NCI-H526 (cell line): Measurements from ENCODE around the gene ENTPD1.
"Not testable (repeated sequence)": the region's sequence is repeated elsewhere in the genome, so short reads cannot be mapped to it uniquely, and the experiment has no call there.

Source experiments
- DNase-seq, 2 experiments: peaks; one replicate each; lab custom pipeline; 2025; lab: John Stamatoyannopoulos, UW

ENTPD1 gene

DNA sequence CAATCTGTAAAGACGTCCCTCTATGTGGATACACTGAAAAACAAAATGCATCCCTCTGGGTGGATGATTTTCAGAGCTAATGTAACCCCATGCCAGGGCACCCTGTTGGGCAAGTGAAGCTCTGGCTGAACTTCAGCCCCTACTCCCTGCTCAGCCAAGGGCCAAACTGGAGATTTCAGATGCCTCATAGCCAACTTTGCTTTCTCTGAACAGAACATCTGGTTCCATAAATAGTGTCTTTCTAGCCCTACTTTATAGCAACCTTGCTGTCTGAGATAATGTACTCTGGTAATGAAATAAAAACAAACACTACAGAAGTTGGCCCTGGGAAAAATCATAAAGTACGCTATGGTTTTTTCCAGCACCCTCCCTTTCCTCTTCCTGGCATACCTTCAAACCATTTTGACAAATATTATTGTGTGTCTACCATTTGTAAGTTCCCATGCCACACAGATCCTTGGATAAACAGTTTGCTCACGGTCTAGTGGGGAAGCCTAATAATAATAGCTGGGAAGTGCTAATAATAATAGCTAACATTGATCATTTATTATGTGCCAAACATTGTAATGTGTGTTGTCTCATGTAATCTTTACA lies 3.4 kb downstream of the ENTPD1 start:
- no peak for DNase-seq

DNA sequence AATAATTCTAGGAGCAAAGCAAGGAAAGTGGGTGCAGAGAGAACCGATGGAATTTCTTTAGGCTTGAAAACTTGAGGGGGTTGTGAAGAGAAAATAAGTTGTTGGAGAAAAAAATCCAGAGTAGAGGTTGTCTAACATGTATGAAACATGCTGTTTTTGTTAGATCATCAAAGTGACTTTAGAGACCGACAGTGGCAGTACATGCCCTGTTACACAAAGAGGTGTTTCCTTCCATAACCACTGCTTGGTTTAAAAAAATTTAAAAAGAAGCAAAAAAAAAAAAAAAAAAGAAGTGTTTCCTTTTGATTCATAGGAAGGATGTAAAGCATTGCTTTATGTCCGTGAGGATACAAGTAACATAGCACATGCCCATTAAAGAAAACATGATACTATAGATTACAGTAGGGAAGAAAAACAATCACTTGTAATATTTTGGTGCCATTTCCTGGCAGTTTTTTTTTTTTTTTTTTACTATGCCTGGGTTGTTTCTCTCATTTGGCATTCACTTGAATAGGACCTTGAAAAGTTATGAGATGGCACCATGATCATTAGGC lies 6.1 kb downstream of the ENTPD1 start:
- no peak for DNase-seq

DNA sequence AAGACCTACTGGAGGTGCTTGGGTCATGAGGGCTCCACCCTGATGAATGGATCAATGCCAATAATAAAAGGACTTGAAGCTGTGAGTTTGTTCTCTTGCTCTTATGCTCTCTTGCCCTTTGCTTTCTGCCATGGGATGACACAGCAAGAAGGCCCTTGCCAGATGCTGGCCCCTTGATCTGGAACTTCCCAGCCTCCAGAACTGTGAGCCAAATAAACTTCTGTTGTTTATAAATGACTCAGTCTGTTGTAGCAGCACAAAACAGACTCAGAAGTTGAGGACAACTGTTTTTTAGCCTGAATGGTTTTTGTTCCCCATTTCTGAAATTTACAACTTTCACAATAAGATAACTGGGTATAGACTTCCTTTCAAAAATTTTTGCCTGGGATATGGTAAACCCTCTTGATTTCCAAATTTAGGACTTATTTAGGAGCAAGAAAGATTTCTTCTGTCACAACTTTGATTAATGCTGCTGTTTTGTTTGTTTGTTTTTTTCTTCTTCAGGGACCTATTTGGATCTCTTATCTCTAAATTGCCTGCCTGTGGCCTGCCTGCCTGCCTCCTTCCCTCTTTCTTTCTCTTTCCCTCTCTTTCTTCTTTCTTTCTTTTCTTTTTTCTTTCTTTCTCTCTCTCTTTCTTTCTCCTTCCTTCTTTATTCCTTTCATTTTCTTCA lies 12.1 kb downstream of the ENTPD1 start:
- DNase-seq = no peak

DNA sequence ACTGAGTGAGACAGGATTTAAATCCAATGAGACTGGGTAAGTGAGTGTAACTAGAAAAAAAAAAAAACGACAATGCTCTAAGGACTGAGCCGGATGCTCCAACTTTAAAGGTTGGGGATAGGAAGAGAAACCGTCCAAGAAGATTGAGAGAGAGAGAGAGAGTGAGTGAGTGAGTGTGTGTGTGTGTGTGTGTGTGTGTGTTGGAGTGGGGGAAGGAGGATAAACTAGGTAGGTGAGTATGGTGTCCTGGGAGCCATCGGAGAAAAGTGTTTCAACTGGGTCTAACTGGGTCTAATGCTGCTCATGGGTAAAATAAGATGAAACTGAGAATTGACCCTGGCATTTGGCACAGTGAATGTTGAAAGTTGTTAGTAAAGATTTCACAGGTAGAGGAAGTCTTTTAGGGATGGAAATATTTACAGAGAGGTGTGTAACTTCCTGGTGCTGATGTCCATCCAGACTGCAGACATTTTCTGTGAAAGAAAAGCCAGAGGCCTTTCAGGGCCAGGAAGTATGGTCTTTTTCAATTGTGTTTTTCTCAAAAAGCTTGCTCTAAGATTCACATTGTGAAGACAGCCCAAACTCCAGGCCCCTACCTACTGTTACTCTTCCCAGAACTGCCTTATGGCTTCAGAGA lies 14.2 kb downstream of the ENTPD1 start:
- no peak for DNase-seq

DNA sequence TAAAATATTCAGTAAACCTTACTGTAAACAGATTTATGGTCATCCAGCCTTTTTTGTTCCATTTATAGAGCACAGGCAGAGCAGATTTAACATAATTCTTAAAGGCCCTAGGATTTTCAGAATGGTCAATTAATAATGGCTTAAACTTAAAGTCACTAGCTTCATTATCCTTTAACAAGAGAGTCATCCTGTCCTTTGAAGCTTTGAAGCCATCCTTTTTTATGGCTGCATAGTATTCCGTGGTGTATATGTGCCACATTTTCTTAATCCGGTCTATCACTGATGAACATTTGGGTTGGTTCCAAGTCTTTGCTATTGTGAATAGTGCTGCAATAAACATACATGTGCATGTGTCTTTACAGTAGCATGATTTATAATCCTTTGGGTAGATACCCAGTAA lies 17.5 kb downstream of the ENTPD1 start:
- not testable (repeated sequence) for DNase-seq

DNA sequence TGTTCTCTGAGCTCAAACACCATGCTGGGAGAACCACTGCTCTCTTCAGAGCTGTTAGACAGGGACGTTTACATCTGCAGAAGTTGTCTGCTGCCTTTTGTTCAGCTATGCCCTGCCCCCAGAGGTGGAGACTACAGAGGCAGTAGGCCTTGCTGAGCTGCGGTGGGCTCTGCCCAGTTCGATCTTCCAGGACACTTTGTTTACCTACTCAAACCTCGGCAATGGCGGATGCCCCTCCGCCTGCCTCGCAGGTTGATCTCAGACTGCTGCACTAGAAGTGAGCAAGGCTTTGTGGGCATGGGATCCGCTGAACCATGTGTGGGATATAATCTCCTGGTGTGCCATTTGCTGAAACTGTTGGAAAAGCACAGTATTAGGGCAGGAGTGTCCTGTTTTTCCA lies 21.7 kb downstream of the ENTPD1 start:
- DNase-seq = not testable (repeated sequence)

DNA sequence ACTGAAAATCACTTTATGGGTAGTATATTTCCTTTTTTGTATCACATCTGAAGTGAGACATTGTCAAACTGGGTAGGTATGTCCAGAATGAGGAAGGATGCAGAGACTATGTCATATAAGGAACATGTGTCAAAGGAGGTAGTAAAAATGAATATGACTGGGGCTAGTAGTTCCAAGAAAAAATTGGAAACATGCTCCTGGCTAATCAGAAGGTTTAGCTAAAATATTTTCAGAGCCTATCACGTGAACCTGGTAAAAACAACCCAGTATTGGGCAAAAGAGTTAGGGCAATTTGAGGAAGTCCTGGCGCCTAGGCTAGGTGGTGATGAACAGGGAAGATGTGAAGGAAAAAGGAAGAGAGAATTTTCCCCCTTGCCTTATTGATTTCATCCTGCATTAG lies 26.4 kb downstream of the ENTPD1 start:
- no peak for DNase-seq

DNA sequence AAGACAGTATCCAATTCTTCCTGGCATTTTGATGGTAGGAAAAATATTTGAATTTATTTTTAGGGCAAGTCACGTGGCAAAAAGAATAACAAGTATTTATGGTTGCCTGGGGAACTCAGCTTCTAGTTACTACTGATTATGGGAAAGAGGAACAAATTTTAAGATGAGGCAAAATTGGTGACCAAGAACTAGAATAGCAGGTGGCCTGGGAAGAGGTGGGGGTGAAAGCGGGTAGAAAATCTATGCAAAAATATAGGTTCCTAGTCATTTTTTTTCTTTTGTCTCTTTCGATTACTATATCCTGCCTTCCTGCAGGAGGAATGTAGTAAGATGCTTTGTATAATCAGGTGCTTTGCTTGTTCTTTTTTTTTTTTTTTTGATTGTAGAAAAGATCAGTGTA lies 27.8 kb downstream of the ENTPD1 start:
- no peak for DNase-seq

DNA sequence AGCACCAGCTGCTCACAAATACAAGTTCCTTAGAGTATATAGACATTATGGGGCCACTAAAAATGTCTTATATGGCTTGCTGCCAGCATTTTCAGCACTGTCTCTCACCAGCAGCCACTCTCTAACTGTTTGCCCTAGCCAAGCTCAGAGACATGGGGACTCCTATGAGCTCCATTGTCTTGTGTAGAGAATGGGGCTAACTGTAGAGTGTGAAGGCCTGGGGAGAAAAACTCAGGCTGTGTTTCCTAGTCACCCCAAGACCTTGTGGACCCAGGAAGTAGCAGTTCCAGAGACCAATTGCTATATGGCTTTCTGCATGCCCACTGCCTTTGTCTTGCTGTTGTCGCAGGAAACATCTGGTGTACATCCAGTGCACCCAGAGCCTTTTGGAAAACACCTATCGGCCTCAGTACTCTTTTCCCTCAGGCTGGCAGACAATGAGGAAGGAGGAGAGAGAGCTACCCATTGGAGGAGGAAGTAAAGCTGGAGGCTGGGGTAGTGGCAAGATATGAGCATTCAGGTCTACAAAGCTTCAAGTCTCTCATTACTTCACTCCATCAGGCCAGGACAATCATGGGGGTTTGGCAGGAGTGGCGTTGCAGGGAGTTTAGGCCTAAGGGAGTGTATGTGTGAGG lies 28.4 kb downstream of the ENTPD1 start:
- no peak for DNase-seq

DNA sequence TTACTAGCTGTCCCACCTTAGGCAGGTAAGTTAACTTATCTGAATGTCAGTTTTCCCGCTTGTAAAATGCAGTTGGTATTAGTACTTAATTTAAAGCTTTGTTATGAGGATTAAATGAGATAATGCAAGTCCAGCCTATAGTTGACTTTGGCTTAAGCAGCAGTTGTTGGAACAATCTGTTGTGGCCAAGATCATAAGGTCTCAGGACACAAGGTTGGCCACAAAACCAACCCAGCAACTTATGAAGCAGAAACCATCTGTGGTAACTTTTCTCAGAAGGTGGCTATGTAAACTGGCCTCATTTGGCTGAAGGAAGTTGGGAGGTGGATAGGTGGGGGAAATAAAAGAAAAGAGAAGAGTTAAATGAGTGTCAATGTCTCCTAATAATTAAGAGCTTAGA lies 29.4 kb downstream of the ENTPD1 start:
- no peak for DNase-seq

DNA sequence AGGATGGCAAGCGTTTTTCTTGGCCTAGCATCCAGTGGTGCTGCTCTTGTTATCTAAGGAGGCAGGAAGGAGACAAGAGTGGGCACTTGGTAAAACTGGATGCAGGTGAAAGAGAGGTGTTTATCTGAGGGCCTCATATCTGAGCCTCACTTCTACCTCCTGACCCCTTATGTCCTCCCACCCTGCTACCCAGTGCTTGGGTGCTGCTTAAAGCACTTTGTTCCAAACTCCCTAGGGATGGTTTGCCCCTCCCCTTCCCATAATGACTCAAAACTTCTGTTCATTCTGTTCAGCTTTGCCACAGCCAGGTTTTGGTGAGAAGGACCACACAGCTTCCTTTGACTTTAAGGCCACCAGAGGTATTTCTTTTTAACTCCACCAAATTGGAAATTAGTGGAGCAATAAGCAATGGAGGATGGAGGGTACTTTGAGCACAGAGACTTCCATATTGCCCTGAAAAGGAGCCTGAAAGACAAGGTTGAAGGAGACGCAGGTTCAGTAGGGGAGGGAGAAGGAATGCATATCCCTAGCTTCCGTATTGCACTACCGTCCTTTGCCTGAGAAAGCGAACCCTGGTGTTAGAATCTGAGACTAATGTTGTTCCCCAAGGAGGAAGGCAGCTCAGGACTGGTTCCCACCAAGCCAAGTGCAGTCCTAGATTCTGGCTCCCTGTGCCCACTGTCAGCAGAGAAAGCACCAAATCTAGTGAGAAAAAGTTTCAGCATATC lies 30.1 kb downstream of the ENTPD1 start:
- DNase-seq = no peak

DNA sequence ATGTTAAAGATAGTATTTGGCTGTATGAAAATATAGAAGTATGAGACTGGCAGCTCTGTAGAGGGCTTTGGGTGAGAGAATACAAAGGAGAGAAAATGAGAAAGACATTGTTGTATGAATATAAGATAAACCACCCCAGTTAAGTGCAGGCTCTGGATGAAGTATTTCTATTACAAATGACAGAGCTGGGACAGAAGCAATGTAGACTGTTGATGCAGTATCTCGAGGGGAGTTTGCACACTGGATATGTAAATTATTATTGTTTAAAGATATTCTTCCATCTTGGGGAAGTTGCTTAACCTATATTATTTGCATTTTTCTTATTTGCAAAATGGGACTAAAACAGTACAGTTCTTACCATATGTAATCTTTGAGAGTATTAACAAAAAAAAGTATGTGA lies 31.5 kb downstream of the ENTPD1 start:
- no peak for DNase-seq

DNA sequence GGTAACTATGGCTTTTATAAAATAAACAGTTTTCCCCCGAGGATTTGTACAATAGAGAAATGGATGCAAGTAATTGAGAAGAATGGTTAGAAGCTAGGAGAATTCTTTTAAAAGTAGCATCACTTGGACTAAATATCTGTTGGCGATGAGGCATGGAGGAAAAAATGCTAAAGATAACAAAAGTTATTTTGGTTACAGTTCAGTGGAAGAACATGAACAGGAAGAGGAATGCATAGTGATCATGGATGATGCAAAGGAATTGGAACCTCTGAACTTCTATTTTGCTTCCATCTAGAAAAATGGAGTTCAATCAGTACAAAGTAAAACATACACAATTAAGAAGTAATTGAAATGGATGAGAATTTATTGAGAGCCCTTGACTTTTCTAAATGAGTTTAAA lies 32.9 kb downstream of the ENTPD1 start:
- DNase-seq = no peak

DNA sequence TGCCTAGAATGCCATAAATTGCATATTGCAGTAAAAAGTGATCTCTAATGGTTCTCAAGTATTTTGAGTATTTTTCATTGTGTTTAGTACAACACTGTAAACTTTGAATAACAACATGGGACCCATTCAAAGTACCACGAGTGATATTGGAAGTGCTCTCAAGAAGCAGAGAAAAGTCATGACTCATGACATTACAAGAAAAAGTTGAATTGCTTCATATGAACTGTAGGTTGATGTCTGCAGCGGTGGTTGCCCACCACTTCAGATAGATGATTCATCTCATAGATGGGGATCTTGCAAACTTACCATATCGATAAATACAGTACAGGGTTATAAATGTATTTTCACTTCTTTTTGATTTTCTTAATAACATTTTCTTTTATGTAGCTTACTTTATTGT lies 33.9 kb downstream of the ENTPD1 start:
- DNase-seq = no peak

DNA sequence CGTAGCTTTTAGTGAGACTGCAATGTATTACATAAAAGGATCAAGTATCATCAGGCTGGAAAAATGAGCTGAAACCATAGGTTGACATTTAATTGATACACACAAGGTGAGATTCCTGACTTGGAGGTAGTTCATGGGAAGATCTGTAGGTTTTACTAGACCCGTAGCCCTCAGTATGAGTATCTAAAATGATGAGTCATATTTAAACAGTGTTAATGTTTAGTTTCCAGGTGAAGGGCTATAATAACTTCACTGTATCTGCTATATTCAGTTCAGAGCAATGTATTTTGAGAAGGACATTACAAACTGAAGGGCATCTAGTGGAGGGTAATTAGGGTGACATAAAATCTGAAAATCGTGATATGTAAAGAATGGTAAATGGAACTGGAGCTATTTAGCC lies 35.0 kb downstream of the ENTPD1 start:
- DNase-seq = no peak

DNA sequence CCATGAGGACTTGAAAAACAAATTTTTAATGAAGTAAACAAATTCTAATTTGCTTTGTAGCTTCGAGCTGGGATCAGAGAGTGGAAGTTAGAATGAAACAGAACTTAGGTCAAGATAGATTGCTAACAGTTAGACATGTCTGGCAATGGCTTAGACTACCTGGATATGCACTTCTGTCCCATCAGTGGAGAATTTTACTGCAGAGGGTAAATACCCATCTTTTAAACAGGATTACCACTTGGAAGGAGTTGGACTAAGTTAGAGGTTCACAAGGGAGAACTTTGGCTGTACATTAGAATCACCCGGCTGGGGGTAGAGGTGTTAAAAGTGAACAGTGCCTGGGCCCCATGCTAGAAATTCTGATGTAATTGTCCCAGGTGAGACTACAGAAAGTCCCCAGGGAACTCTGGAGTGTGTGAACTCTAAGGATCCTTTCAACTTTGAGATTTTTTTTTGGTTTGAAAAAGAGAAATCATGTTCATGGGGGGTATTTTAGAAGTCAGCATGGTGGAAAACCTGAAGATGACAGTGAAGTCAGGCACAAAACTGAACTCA lies 35.5 kb downstream of the ENTPD1 start:
- DNase-seq = no peak

DNA sequence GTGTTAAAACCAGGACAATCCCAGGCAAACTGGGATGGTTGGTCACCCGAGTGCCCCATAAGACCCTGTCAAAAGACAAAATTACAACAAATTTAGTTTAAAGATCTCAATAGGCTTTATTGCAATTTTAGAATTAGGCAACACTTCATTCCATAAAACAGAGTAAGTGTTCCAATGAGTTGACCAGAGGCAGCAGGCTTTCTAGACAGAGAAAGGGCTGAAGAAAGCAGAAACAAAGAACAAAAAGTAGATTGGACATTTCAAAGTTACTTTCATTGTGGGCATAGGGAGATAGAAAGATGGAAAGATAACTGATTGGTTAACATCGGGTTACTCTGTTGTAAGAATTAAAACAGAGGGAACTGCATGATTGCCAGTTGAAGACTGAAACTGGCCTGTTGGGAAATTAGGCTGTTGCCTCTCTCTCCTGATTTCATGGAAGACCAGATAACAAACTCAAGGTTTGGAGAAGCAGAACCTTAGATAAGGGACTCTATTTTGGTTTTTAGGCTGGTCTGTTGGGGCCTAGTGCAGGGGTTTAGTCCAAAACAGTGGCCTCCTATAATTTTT lies 36.3 kb downstream of the ENTPD1 start:
- DNase-seq = no peak

DNA sequence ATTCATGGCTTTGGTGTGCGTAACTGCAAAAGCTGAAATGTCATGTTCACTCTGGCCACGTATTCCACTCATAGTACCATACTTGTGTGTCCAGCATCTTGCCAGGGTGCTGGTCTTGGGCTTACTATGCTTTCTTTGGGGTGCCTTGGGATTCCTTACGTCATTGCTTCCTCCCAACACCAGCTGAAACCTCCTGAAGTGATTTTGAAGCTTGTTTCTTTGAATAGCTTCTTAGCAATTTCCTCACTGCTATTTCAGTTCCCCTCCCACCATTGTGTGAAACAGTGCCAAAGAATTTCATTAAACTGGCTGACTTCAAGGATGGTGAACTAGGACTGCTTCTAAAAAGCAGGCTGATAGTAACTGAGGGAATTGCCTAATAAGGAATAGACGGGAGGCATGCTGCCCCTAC lies 36.9 kb downstream of the ENTPD1 start:
- no peak for DNase-seq

DNA sequence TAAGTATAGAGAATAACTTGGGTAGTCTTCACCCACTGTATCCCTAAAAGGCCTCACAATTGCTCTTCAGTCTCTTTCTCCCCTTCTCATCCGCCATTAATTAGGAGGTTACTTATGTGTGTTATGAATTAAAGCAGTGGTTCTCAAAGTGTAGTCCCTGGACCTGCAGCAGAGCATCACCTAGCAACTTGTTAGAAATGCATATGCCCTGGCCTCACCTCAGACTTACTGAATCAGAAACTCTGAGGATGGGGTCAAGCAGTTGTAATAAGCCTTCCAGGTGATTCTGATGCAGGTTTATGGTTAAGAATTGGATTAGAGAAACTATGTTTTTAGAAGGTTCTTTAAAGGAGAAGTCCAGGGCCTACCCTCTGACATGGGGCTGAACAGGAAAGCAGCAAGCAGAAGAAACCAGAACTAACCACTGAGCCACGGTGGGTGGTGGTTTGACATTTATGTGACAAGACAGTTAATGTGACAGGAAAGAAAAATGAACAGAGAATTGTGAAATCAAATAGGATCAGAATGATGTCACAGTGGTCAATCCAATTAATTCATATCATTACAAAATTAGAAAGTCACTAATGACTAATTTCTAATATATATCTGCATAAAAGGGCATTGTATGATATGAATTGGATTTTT lies 37.6 kb downstream of the ENTPD1 start:
- DNase-seq = no peak

DNA sequence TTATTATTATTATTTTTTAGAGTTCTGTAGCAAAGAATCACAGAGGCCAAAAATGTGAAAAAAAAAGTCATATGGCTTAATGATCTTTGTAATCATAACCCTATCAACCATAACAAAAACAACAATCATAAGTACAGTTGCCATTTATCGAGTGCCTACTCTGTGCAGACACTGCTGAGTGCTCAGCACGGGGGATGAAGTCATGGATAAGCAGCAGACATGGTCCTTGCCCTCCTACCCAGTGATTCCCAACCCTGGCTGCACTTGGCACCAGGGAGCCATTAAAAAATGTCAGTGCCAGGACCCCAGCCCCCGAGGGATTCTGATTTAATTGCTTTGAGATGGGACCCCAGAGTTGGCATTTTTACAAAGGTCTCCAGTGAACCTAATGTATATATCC lies 38.2 kb downstream of the ENTPD1 start:
- no peak for DNase-seq

DNA sequence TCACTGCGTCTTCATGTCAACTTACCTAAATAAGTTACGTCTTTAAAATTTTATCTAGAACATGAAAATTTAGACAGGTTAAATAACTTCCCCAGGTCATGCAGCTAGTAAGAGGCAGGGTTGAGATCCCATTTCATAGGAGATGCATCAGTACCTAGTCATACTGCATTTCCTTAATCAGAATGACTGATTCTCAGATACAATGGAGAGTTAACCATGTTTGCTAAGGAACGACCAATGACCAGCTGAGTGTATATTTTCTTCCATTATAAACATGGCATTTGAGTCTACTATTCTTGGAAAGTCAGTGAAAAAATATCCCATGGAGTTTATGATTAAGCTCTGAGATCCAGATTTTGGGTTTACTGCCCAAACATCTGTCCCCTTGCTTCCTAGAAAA lies 39.6 kb downstream of the ENTPD1 start:
- no peak for DNase-seq
